ENCODE measurements around the gene ASAP3.
A peak's percentile ranks its signal among the peaks of the same experiment; 100 is the strongest.

The ASAP3 gene

DNA sequence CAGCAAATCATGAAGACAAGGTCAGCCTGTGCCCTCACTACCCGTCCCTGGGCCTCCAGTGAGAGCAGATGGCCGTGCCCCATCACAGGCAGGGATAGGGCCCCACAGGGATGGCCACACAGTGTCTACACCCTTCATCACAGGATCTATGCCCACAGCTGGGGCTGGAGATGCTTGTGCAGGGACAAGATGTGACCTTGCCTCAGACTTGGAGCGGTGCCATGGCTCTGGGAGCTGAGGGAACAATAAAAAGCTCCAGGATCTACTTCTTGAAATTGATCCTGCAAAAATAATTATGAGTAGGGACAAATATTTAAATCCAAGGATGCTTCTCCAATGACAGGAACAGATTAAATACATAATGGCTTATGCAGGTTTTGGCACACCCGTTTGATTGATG lies 34.0 kb downstream of the ASAP3 start:
- no peak overlapping the region for H3K4me3 ChIP-seq (ENCODE audit: control insufficient read depth, low read depth, low read length)
- TF ChIP-seq, protein P1, sequence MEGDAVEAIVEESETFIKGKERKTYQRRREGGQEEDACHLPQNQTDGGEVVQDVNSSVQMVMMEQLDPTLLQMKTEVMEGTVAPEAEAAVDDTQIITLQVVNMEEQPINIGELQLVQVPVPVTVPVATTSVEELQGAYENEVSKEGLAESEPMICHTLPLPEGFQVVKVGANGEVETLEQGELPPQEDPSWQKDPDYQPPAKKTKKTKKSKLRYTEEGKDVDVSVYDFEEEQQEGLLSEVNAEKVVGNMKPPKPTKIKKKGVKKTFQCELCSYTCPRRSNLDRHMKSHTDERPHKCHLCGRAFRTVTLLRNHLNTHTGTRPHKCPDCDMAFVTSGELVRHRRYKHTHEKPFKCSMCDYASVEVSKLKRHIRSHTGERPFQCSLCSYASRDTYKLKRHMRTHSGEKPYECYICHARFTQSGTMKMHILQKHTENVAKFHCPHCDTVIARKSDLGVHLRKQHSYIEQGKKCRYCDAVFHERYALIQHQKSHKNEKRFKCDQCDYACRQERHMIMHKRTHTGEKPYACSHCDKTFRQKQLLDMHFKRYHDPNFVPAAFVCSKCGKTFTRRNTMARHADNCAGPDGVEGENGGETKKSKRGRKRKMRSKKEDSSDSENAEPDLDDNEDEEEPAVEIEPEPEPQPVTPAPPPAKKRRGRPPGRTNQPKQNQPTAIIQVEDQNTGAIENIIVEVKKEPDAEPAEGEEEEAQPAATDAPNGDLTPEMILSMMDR (conservative IDR thresholded peaks at IDR 0.05; ENCODE audit: control insufficient read depth, insufficient read depth, low read depth, low read length): no peak
- no peak for DNase-seq (ENCODE audit: low read depth)

DNA sequence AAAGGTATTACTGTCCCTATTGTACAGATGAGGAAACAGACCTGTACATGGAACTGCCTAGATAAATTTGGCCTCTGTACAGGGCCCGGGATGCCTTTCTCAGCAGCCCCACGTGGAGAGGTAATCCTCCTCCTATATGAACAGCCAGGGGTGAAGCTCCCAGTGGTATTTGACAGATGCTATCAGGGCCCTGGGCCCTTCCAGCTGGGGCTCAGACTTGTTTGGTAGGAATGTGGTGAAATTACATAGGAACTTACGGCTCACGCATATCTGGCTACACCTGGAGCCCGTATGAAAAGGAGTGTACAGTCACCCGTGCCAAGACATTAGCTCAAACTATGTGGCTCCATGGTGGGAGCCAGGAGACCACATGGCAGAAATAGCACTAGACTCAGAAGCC lies 34.7 kb downstream of the ASAP3 start:
- no peak for DNase-seq (ENCODE audit: low read depth)
- TF ChIP-seq, protein P1 (conservative IDR thresholded peaks at IDR 0.05; ENCODE audit: control insufficient read depth, insufficient read depth, low read depth, low read length): no peak
- no peak overlapping the region for H3K4me3 ChIP-seq (ENCODE audit: control insufficient read depth, low read depth, low read length)

DNA sequence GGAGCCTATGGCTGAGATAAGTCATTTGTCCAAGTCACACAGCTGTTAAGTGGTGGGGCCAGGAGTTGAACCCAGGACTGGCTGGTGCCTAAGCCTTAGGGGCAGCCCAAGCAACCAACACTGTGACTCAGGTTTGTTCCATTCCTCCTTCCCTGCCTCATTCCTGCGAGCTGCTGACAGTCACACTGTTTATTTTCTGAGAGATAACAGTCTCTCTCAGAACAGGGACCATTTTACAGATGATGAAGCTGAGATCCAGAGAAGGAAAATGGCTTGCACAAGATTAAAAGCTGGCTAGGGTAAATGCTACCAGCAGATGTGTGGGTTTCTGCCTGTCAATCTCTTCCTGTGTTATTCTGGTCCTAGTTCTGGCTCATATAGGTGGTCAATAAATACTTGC lies 35.1 kb downstream of the ASAP3 start:
- TF ChIP-seq, protein P1 (conservative IDR thresholded peaks at IDR 0.05; ENCODE audit: control insufficient read depth, insufficient read depth, low read depth, low read length): no peak
- H3K4me3 ChIP-seq (ENCODE audit: control insufficient read depth, low read depth, low read length): no peak overlapping the region
- no peak for DNase-seq (ENCODE audit: low read depth)

DNA sequence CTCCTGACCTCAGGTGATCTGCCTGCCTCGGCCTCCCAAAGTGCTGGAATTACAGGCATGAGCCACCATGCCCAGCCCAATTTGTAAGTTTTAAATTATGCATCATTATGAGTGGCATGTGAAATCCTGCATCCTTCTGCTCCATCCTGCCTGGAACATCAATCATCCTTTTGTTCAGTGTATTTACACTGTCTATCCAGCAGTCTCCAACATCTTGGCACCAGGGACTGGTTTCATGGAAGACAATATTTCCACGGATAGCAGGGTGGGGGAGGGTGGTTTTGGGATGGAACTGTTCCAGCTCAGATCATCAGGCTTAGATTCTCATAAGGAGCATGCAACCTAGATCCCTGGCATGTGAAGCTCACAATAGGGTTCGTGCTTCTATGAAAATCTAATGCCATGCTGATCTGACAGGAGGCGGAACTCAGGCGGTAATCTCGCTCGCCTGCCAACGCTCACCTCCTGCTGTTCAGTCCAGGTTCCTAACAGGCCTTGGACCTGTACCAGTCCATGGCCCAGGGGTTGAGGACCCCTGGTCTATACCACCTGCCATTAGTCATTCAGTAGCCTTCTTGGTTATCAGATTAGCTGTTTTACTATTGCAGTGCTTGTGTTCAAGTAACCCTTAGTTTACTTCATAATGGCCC lies 37.2 kb downstream of the ASAP3 start:
- TF ChIP-seq, protein P1 (conservative IDR thresholded peaks at IDR 0.05; ENCODE audit: control insufficient read depth, insufficient read depth, low read depth, low read length): no peak
- H3K4me3 ChIP-seq (ENCODE audit: control insufficient read depth, low read depth, low read length): no peak overlapping the region
- DNase-seq (ENCODE audit: low read depth): no peak

DNA sequence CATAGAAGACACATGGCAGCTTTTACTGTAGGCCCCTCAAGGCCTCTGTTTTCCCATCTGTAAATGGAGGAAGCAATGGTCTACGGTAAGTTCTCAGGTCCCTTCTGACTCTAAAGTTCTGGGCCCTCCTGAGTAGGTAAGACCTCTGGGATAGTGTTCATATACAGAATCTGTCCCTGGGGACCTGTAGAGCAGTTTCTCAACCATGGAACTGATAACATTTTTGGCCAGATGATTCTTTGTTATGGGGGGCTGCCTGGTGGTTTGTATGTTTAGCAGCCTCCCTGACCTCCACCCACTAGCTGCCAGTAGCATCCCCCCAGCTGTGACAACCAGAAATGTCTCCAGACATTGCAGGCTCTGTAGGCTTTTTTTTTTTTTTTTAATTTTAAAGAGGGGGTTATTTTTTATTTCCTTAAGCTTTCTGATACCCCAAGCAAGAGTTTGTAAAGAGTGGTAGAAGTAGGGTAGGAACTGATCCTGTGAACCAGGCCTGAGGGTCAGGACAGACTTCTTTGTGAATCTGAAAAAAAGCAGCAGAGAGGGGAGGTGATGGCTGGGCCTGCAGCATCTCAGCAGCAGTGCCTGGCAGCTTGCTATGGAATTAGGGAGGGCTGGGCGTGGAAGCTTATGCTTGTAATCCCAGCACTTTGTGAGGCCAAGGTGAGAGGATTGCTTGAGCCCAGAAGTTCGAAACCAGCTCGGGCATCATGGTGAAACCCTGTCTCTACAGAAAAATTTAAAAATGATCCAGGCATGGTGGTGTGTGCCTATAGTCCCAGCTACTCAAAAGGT lies 39.2 kb downstream of the ASAP3 start:
- TF ChIP-seq, protein P1 (conservative IDR thresholded peaks at IDR 0.05; ENCODE audit: control insufficient read depth, insufficient read depth, low read depth, low read length): no peak

DNA sequence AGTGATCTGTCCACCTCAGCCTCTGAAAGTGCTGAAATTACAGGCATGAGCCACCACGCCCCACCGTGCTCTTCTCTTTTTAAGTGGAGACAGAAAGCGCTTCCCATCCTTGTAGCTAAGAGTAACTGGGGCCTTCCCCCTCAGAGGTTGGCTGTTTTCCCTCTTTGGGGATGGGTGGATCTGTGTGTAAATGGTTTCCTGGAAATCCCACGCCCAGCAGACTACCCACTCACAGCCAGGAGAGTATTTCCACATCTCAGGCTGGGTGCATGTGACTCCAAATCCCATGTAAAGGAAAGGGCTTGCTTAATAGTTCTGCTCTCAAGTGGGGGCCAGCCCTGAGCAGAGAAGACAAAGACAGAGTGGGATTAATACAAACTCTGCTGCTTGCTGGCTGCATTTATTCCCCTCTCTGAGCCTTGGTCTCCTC lies 39.9 kb downstream of the ASAP3 start:
- TF ChIP-seq, protein P1 (conservative IDR thresholded peaks at IDR 0.05; ENCODE audit: control insufficient read depth, insufficient read depth, low read depth, low read length): no peak
- peak; percentile 98 for DNase-seq (ENCODE audit: low read depth)

More for the DNA sequence above, 39.2 kb downstream of the ASAP3 start:
- H3K4me3 ChIP-seq (ENCODE audit: control insufficient read depth, low read depth, low read length): no peak overlapping the region
- peak; percentile 38 for DNase-seq (ENCODE audit: low read depth)

More for the DNA sequence above, 39.9 kb downstream of the ASAP3 start:
- H3K4me3 ChIP-seq (ENCODE audit: control insufficient read depth, low read depth, low read length): no peak overlapping the region

Data from fibroblast of mammary gland (primary cell).